ENCODE data around the gene SIGLEC7.

Gene SIGLEC7

DNA sequence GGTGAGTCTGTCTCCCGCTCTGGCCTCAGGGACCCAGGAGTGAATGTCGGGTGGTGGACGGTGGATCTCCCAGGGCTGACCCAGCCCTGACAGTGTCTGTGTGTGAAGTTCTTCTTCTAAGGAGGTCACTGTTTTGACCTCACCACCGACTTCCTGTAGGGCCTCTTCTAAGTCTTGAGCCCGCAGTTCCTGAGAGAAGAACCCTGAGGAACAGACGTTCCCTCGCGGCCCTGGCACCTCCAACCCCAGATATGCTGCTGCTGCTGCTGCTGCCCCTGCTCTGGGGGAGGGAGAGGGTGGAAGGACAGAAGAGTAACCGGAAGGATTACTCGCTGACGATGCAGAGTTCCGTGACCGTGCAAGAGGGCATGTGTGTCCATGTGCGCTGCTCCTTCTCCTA lies at the start of gene SIGLEC7:
SIGLEC7 (plus strand) TSS at position 183 of the 400 bp plus-strand sequence; CDS start at position 252, 69 bp downstream.
- DNase-seq = no peak

DNA sequence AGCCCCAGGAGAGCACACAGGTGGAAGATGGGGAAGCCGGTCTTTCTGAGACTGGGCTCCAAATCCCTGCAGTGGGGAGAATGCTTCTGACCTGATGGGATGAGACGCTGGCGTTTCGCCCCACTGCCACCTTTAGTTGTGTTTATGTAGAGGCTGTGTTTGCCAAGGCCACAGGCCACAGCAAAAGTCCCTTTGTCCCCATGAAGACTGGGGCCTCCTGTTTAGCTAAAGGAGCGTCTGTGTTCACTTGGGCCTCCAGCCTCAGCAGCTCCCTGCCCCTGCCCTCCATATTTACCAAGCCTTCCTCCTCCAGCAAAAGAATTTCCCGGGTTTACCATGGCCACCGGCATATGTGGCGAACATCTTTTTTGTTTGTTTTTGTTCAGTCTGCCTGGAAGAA lies 49.0 kb upstream of the SIGLEC7 start:
- DNase-seq = peak in 2 of 3 experiments; percentile 14 to 28

DNA sequence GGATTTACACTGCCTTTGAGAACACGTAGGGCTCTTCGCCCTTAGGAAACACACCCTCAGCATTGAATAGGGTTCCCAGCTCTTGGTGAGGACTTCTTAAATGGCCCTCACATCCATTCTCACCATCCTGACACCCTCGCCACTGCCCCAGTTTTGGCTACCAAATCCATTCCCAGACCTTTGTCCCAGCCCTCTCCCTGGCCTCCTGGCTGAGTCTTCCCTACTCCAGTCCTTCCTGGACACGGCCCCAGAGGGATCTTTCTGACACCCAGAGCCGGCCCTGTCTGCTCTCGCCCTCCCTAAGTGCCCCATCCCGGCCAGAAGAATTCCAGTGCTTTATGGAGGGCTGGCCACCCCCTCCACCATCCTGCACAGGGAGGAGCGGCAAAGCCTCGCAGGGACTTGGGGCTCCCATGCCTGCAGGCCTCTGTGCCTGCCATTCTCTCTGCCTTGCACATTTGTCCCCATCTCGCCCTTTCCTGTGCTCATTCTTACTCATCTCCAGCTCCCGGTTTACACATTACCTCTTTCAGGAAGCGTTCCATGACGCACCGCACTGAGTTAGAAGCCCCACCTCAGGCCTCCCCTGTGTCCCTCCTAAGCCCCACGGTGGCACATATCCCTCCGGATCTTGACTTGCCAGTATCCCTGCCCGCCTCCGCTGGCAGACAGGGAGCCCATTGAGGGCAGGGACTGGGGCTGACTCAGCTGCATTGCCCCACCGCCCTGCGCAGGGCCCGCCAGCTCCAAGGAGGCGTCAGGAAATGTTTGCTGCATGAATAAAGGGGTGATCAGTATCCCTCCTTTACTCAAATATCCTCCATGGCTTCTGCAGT lies 48.4 kb upstream of the SIGLEC7 start:
- DNase-seq = no peak

DNA sequence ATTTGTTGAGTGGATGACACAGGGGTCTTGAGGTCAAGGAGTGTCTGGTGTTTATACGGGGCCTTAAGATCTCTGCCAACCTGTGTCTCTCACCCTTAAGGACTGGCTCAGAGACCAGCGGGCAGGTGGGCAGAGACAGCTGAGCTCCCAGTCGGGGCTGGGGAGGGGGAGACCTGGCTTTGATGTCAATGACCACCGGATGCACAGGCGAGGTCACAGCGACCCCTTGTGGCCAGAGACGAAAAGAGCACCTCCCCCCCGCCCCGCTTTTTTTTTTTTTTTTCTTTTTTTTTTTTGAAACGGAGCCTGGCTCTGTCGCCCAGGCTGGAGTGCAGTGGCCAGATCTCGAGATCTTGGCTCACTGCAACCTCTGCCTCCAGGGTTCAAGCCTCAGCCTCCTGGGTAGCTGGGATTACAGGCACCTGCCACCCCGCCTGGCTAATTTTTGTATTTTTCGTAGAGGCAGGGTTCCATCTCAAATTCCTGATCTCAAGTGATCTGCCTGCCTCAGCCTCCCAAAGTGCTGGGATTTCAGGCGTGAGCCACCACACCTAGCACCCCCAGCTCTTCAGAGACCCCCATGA lies 47.3 kb upstream of the SIGLEC7 start:
- peak; percentile 38 to 70 (median 49) for DNase-seq

DNA sequence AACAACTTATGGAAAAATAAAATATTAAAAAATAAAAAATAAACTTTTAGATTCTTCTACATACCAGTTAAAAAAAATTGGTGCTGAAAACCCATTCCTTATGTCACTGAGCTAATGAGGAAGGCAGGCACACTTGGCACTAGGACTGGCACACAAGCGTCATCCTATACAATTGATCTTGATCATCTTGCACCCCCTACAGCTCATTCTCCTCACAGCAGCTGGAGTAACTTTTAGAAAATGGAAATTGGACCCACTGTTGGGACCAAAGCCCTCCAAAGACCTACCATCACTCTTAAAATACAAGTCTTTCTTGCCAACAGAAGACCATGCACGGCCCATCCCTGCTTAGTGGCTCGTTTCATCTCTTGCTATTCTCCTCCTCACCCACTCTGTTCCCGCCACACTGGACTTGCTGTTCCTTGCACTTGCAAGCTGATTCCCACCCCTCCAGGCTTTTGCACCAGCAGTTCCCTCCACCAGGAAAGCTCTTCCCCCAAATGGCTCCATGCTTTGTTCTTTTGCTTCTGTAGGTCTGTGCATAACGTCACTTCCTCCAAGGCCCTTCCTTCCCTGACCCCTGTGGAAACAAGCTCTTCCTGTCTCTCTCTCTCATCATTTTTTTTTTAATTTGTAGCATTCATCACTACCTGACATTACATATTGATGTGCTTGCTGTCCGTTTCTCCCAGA lies 45.5 kb upstream of the SIGLEC7 start:
- peak in 1 of 3 experiments; percentile 21 for DNase-seq

DNA sequence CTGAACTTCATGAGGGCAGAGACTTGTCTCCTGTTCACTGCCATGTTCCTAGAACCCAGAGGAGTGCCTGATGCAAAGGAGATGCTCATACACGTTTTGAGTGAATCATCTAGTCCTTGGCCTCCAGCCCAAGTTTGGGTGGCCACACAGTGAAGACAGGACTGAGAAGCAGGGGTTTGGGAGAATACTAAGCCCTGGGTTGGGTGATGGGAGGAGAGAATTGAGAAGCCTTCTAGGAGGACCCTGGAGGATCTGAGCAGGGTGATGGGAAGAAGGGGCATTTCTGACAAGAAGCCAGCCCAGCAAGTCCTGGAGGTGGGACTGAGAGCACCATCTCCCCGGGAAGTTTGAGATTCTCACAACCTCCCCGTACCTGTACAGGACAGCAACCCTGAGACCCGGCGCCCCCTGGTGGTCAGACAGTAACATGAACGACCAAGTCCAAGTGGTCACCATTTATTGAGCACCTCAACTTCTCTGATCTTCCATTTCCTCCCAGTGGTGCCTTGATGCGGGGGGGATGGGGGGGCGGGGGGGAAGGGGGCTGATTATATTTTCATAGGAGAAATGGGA lies 44.8 kb upstream of the SIGLEC7 start:
- peak; percentile 6 to 59 (median 48) for DNase-seq

DNA sequence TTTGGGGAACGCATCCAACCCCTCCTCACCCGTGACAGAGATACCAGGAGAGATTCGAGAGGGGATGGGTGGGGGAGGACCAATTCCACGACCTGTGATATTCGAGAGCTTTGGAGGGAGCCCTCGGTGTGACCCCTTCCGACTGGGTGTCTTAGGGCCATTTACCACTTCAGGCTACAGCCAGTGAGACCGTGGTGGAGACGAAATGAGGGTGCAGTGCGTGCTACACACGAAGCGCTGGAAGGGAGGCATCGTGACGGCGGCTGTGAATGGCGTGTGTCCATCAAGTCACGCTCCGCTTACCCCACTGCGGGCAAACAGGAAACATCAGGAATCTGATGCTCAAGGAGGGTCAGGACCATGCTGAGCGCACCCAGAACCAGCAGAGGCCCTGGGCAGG lies 44.3 kb upstream of the SIGLEC7 start:
- no peak for DNase-seq

DNA sequence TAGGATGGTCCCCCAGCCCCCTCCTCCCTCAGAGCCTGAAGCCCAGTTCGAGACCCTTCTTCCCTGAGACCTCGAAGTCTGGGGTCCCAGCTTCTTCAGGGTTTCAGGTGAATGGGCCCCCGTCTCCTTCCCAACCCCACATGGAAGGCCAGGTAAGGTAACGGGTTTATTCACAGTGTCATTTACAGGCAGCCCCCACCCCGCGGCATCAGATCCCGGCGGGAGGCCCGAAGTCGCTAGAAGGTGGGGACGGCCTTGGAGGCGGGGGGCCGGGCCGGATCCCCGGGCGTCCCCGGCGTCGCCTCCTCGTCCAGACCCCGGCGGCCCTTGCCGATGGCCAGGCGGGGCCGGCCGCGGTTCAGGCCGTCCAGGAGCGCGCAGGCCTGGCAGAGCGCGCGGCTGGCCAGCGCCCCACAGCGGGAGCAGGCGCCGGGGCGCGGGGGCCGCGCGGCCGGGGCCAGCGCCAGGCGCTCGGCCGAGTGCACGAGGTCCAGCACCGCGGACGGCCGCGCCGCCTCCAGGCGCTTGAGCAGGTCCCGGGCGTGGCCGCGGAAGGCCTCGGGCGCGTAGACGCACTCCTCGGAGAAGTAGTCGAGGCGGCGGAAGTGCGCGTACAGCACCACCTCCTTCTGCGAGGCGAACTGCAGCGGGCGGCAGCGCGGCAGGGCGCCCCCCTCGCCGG lies 43.6 kb upstream of the SIGLEC7 start:
- DNase-seq = no peak

DNA sequence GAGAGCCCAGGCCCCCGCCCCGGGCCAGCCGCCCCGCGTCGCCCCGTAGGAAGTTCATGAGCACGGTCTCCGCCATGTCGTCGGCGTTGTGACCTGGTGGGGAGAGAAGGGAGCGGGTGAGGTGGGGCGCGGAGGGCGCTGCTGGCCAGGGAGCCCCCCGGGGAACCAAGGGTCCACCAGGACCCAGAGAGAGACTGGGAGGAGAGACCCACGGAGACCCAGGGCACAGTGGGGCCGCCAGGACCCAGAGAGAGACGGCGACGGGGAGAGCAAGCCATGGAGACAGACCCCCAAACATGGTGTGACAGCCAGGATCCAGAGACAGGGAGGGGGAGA lies 43.1 kb upstream of the SIGLEC7 start:
- DNase-seq = no peak

DNA sequence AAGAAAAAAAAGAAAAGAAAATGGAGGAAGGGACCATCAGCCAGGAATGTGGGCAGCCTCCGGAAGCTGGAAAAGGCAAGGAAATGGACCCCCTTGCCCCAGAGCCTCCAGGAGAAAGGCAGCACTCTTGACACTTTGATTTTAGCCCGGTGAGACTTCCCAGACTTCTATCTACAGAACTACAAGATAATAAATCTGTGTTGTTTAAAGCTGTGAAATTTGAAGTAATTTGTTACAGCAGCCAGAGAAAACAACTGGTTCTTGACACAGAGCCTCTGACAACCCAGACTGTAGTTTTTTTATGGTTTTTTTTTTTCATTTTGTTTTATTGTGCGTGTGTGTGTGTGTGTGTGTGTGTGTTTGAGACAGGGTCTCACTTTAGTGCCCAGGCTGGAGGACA lies 41.5 kb upstream of the SIGLEC7 start:
- no peak for DNase-seq

DNA sequence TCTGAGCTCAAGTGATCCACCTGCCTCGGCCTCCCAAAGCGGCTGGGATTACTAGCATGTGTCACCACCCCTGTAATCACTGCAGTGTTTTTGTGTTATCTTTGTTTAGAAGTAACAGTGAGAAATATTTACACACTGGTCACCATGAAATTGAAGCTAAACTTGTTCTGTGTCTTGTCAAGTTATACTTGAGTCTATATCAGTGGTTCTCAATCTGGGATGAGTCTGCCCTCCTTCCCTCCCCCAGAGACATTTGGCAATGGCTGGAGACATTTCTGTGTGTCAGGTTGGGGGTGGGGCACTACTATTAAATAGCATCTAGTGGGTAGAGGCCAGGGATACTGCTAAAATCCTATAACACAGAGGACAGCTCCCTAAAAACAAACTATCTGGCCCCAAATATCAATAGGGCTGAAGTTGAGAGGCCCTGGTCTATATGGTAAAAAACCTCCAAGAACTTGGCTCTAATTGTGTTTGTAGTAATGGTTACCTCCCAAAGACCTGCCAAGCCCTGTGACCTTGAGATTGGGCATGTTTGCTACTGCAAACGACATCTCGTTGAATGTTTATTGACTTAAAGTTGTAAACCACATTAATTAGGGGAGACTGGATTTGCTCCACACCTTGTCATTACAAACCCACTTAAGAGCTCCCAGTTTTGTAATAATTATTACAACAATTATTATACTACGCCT lies 40.8 kb upstream of the SIGLEC7 start:
- DNase-seq = peak in 2 of 3 experiments; percentile 3 to 14

DNA sequence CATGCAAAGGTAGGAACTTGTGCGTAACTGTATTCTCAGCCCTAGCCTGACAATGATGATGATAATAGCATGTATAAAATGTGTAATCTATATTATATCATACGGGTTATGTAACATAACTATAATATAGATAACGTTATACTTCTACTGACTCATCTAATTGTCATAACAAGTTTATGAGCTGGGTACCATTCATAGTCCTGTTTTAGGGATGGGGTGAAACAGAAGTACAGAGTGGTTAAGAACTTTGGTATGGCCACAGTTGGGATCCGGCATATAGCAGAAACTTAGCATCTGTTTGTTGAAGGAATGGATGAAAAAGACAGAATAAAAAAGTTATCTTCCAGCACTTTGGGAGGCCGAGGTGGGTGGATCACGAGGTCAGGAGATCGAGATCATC lies 39.1 kb upstream of the SIGLEC7 start:
- DNase-seq = no peak

DNA sequence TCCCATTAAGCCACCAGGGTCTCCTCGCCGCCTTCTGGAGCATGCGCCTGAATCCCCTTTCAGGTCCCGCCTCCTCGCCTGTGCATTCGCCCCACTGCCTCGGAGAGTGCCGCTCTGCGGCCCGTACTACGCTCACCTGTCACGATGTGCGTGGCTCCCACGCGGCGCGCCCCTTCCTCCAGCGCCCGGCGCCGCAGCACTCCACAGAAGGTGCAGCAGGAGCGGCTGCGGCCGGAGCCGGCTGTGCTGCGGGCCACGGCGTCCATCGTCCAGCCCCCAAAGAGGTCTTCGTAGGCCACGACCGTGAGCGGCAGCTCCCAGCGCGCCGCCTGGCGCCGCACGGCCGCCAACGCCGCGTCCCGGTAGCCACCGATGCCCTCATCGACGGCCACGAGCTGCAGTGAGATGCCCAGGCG lies 38.2 kb upstream of the SIGLEC7 start:
- DNase-seq = no peak

DNA sequence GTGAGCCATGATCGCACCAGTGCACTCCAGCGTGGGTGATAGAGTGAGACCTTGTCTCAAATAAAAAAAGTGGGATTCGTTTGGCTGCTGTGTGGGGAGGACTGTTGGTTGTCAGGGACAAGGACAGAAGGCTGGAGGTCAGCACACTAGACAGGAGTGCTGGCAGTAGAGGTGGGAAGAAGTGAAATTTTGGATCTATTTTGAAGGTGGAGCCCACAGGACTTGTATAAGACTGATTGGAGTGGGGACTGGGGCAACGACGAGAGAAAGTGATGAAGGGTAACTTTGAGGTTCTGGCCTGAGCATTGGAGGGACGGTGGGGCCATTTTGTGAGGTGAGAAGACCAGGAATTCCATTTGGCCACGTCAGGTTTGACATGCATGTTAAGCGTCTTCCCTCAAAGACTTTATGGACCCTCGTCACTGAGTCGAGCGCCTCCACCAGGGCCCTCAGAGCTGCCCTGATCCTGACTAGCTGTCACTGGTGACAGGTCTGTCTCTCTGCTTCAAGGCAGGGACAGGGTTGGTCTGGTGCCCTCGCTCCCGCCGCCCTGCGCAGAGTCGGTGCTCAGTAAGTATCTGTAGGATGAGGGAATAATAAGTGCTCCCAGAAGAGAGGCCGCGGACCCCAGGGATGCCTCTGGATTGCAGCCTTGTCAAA lies 34.6 kb upstream of the SIGLEC7 start:
- peak in 1 of 3 experiments; percentile 36 for DNase-seq

DNA sequence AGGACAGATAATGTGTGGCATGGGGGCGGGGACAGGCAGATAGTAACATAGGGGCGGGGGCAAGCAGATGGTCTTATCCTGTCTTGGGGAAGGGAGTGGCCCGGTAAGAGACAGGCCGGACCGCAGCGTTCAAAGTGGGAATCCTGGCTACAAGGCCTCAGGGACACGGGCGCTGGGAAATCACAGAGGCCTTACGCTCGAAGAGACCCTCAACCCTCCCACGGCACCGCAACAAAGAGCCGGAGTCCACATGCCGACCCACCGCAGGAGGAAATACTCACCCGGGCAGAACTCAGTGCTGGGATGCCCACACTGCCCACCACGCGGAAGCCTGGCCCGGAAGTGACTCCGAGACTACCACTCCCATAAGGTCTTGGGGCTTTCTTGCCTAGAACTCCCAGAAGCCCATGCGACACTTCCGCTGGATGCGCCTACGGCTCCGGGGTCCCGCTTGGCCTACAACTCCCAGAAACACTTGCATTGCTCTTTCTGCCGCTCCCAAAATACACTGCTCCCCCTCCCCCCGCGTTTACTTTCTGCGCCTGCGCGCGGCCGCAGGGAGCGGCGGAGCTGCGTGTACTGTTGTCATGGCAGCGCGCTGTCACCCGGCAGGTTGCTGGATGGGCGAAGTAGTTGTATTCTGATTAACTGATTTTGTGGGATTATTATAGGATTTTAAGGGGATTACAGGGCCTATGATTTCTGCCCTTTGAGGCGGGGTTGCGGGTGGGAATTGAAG lies 33.9 kb upstream of the SIGLEC7 start, which contains the start of gene CTU1:
CTU1 (minus strand) TSS at position 344 of the 739 bp plus-strand sequence. CDS start 3,840 bp downstream, outside the sequence.
- DNase-seq = peak; percentile 95 to 99 (median 99)

DNA sequence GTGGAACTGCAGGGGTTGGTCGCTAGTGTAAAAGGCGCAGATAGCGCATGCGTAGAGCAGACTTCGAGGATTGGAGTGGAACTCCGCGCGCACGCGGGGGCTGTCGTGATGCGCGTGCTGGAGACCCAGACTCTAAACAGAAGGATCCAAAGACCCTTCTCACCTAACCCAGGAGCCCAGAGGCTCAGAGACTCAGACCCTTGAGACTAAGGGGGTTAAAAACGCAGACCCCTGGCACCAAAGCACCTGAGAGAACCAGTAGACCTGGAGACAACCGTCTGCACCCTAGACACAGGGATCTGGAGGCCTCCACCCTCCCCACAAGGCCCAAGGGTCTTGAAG lies 33.3 kb upstream of the SIGLEC7 start:
- peak in 1 of 3 experiments; percentile 89 for DNase-seq

DNA sequence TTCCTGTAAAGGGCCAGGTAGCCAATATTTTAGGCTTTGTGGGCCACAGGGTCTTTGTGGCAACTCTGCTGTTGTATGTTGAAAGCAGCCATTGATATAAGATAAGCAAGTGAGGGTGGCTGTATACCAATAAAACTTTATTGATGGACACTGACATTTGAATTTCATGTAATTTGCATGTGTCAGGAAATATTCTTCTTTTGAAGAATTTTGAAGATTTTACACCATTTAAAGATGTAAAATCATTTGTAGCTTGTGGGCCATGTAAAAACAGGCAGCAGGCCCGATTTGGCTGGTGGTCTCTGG lies 31.5 kb upstream of the SIGLEC7 start:
- no peak for DNase-seq

DNA sequence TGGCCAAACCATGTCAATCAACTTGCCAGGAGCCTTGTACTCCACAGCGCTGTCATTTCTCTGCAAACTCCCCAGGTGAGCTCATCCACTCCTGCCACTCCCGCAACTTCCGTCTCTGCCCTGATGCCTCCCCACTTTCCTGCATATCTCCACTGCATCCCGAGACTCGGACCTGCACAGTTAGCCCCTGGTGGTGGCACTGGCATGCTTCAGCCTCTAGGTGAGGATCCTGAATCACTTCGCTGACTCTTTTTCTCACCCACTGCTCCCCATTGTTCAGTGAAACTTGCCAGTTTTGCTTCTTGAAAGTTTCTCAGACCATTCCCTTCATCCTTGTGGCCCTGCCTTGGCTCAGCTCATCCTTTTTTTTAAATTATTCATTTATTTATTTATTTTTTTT lies 30.5 kb upstream of the SIGLEC7 start:
- DNase-seq = peak in 1 of 3 experiments; percentile 2

DNA sequence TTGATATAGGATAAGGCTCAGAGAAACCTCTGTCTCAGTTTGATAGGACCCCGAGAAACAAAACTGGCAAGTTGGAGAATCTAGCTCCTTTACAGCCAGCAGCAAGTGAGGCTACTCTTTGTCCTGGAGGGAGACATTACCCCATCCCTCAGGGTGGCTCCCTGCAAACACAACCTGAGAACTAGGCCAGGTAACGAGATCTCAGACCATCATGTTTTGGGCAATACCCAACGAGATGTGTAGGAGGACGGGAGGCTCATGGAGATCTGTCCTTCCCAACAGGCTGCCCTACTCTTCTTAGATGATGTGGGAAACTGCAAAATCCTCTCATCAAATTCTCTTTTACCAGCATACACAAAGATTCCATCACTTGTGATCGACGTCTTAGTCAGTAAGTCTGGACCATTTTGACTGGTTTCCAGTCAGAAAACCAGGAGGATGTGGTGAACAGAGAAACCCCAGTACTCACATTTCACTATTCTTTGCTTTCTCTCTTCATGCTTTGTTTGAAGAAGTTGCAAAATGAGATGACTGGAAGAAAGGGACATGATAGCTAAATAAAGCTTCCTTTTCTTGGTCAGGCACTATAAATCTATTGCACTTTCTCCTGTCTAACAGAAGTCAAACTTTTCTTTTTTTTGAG lies 27.9 kb upstream of the SIGLEC7 start:
- DNase-seq = no peak

DNA sequence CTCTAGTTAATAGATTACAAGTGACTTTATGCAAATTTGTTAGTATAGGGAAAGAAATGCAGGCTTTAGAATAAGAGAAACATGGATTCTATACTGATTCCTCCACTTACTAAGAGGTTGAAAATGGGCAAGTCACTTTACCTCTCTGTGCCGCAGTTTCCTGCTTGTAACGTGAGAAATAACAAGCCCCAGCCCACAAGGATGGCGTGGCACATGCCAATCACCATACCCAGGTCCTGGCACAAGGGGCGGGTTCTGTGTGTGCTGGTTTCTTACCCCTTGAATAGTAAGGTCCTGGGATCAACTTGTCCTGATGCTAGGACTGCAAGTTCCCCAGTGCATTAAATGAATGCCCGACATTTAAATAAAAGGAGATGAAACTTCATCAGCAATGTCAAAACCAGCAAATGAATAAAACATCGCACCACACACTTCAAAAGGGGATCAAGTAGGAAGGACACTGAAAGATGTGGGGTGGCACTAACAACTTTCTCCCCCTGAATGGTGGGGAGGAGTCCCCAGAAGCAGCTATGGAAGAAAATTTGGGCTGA lies 25.3 kb upstream of the SIGLEC7 start:
- no peak for DNase-seq

All from NCI-H1417 (cell line).